GM19372 (cell line): ENCODE data around the gene NOC2L.
"Not testable (repeated sequence)": the region's sequence is repeated elsewhere in the genome, so short reads cannot be mapped to it uniquely, and the experiment has no call there.

Source experiments
- ATAC-seq: cut with Tn5 transposase; IDR thresholded peaks from one replicate; pipeline ENCODE4 v1.9.1; 2021; ENCODE audit warnings: mild to moderate bottlenecking, low read depth, moderate library complexity; ENCODE audit not compliant: unreplicated experiment

Gene NOC2L

GRCh38 chr1:907611-908451 lies 51.2 kb downstream of the NOC2L start:
- no peak for ATAC-seq

GRCh38 chr1:906600-907420 lies 52.2 kb downstream of the NOC2L start:
- no peak for ATAC-seq

GRCh38 chr1:905811-906599 lies 53.1 kb downstream of the NOC2L start:
- no peak for ATAC-seq

- ATAC-seq, result no peak
These were observed 53.8 kb downstream of the NOC2L start for GRCh38 chr1:905071-905749.

DNA sequence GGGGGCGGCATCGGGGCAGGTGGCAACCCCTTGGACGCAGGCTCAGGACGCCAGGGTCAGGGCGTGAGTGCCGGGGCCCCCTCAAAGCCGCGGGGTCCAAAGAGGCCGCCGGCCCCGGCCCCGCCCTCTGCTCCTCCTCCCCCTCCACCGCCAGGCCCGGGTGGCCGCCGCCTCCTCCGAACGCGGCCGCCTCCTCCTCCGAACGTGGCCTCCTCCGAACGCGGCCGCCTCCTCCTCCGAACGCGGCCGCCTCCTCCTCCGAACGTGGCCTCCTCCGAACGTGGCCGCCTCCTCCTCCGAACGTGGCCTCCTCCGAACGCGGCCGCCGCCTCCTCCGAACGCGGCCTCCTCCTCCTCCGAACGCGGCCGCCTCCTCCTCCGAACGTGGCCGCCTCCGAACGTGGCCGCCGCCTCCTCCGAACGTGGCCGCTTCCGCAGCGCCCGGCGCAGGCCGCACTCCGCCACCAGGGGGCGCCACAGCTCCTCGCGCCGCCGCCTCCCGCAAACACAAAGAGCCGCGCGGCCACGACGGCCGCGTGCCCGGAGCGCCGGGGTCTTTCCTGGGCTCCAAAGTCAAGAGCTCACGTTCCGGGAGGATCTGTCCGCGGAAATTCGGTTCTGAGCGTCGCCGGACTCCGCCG lies 54.6 kb downstream of the NOC2L start:
- no peak for ATAC-seq

GRCh38 chr1:903721-904271 lies 55.3 kb downstream of the NOC2L start:
- ATAC-seq, result no peak

DNA sequence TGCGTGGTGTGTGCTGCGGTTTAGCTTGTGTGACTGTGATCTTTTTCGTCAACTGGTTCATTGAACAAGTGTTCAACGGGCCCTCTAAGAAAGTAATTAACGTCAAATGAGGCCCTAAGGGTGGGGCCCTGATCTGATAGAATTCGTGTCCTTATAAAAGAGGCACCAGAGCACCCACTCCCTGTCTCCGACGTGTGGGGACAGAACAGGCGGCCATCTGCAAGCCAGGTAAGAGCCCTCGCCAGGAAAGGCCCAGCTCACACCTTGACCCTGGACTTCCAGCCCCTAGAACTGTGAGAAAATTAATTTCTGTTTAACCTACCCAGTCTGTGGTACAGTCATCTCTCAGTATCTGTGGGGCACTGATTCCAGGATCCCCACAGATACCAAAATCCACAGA lies 55.8 kb downstream of the NOC2L start:
- ATAC-seq, result no peak

DNA sequence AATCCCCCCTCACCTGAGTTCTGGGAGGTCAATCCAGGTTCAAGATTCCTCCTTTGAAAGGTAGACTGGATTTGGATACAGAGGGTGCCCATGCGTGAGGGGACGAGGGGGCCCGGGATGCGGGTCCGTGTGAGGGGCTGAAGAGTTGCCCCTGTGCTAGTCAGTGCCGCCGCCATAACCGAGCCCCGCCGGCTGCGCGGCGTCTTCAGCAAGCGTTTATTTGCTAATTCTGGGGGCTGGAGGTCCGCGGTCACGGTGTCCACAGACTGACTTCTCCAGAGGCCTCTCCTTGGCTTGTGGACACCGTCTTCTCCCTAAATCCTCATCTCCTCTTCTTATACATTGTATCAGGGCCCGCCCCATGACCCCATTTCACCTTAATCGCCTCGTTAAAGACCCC lies 56.3 kb downstream of the NOC2L start:
- ATAC-seq, result no peak

- no peak for ATAC-seq
These were observed 57.8 kb downstream of the NOC2L start for GRCh38 chr1:901108-901859.

DNA sequence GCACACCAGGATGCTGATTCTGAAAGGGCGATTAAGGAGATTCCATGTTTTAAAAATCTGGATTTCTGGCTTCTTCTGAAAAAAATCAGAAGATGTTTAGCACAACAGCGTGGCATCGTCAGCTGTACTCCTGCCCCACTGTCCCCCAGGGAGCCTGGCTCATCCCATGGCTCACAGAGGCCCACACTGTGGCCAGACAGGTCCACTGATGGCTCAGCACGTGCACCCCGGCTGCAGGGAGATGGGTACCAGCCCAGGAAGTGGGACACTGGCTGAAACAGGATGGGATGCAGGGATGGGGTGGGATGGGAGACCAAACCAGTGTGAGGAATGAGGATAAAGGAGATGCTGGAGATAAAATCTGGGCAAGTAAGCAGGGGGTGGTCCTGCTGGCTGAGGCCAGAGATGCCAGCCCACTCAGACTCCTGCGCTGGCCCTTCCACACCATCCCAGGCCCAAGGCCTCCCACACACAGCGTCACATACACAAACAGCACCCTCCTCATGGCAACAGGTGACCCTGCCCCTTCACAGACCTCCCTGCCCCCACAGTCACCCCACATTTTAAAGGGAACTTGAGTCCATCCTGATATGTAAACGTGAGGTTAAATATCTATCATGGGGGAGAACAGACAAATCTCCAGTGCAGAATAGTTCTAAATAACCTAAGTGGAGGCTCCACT lies 59.3 kb downstream of the NOC2L start:
- no peak for ATAC-seq

- ATAC-seq, result not testable (repeated sequence)
These were observed 61.1 kb downstream of the NOC2L start for GRCh38 chr1:897951-898350.

DNA sequence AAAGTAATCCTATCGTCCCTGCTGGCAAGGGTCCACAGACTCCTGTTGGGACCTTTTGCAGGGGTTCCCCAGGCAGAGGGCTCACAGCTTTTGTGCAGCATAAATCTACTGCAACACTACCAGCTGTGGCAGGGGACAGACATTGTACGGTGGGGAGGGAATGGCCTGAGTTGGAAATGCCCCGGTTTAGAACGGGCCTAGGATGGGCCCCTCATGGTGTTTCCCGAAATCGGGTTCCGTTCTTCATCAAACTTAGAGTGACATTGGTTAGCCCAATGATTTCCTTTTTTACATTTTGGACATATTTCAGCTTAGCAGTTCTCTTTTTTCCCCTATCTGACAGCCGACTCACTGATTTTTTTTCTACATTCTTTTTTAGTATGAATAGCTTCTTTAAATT lies 61.8 kb downstream of the NOC2L start:
- ATAC-seq, result no peak
